ENCODE results near the gene CHRNA3. TPM values are rescaled to one million over a fixed set of nuclear protein-coding genes. Genes with fewer than 3 reads are reported as not detected.

Gene CHRNA3
- total and polyA plus RNA-seq, 2 donors: 22.0 to 48.3 TPM

DNA sequence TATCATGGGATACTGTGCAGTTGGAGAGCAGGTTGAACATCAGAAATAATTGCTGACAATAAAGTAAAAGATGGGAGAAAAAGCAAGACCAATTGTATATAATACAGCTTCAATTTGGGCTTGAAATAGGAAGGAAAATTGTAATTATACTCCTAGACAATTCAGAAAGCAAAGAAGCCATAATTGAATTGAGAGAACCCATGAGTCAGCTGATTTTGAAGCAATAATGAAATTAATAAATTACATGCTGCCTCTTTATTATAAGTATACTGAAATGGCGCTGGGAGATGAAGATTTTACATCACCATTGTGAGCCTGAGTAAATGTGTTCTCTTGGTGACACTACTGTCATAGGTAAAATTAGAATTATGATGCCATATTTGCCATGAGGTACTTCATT lies 23.2 kb downstream of the CHRNA3 start:
- peaks cover 50 to 63% of the 10 kb centered on the region in 2 donors for H3K36me3 ChIP-seq (ENCODE audit: control insufficient read depth in 2 of 2, insufficient read depth in 2 of 2, low read length in 1 of 2)
- no peaks in the 10 kb centered on the region for H3K27me3 ChIP-seq (ENCODE audit: control insufficient read depth in 2 of 2, insufficient read depth in 1 of 2, low read length in 1 of 2)
- no peak overlapping the region for H3K27ac ChIP-seq (ENCODE audit: low read depth in 1 of 2, low read length in 1 of 2)
- H3K9me3 ChIP-seq (ENCODE audit: control insufficient read depth in 2 of 2, insufficient read depth in 1 of 2, low read length in 1 of 2): no peaks in the 10 kb centered on the region
- DNase-seq (ENCODE audit: low read depth in 6 of 9, low spot score in 9 of 9): no peak
- 100% methylated on average over 1 of the region's 1 CpG for WGBS
- H3K4me3 ChIP-seq (ENCODE audit: low read length in 2 of 2): no peak overlapping the region
- no peaks in the 10 kb centered on the region for H3K4me1 ChIP-seq (ENCODE audit: control insufficient read depth in 2 of 2, insufficient read depth in 2 of 2, low read length in 2 of 2)

DNA sequence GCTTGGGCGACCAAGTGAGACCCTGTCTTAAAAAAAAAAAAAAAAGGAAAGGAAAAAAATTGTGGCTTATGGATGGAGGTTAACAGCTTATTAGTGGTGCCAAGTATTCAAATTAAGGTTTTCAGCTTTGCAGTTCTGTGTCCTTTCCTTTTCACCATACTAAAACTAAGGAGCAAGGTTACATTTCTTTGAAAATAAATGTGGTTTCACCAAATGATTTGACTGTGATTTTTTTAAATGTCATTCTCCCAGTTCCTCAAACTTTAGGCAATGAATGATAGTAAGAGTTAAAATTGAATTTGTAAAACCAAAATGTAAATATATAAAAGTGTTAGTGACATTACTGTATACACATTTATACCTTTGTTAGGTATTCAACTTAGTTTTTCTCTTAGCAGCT lies 45.9 kb downstream of the CHRNA3 start:
- no peak overlapping the region for H3K27ac ChIP-seq (ENCODE audit: low read depth in 1 of 2, low read length in 1 of 2)
- H3K4me1 ChIP-seq (ENCODE audit: control insufficient read depth in 2 of 2, insufficient read depth in 2 of 2, low read length in 2 of 2): no peaks in the 10 kb centered on the region
- H3K4me3 ChIP-seq (ENCODE audit: low read length in 2 of 2): no peak overlapping the region
- H3K9me3 ChIP-seq (ENCODE audit: control insufficient read depth in 2 of 2, insufficient read depth in 1 of 2, low read length in 1 of 2): no peaks in the 10 kb centered on the region
- H3K36me3 ChIP-seq (ENCODE audit: control insufficient read depth in 2 of 2, insufficient read depth in 2 of 2, low read length in 1 of 2): no peaks in the 10 kb centered on the region
- 100% methylated on average over 1 of the region's 1 CpG for WGBS
- DNase-seq (ENCODE audit: low read depth in 6 of 9, low spot score in 9 of 9): no peak
- H3K27me3 ChIP-seq (ENCODE audit: control insufficient read depth in 2 of 2, insufficient read depth in 1 of 2, low read length in 1 of 2): no peaks in the 10 kb centered on the region

DNA sequence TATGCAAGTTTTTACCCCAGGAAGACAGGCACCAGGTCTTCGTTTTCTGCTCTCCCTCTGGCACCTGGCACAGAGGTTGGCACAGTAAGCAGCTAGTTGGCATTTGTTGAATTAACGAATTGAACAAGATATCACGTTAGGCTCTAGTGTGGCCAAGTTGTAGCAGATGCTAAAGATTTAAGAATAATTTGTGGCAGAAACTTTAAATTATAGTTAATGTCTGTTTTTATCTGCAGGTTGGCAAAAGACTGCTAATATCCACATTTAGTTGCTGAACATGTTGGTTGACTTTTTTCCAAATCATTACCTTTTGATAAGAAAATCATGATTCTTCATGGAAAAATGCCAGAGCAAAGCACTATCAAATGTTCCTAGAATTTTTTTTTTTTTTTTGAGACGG lies 47.4 kb downstream of the CHRNA3 start:
- H3K4me3 ChIP-seq (ENCODE audit: low read length in 2 of 2): no peak overlapping the region
- H3K4me1 ChIP-seq (ENCODE audit: control insufficient read depth in 2 of 2, insufficient read depth in 2 of 2, low read length in 2 of 2): no peaks in the 10 kb centered on the region
- DNase-seq (ENCODE audit: low read depth in 6 of 9, low spot score in 9 of 9): no peak
- WGBS: 94% methylated on average over 4 of the region's 4 CpGs
- H3K27ac ChIP-seq (ENCODE audit: low read depth in 1 of 2, low read length in 1 of 2): no peak overlapping the region
- H3K36me3 ChIP-seq (ENCODE audit: control insufficient read depth in 2 of 2, insufficient read depth in 2 of 2, low read length in 1 of 2): no peaks in the 10 kb centered on the region
- no peaks in the 10 kb centered on the region for H3K9me3 ChIP-seq (ENCODE audit: control insufficient read depth in 2 of 2, insufficient read depth in 1 of 2, low read length in 1 of 2)
- H3K27me3 ChIP-seq (ENCODE audit: control insufficient read depth in 2 of 2, insufficient read depth in 1 of 2, low read length in 1 of 2): no peaks in the 10 kb centered on the region

DNA sequence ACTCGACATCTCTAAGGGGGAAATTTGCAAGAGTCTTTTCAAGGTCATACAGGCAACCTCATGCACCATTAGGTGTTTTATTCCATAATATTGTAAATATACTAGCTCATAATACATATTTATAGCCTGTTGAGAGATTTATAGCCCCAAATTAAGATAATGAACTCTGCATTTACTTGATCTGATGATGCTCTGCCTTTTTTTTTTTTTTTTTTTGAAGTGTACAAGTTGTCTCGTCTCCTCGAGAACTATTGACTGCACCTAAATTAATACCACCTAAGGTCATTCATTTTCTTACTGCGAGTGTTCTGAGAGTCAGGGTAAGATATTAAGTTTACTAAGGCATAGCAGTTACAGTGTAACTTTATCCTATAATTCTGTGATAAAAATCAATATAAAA lies 49.4 kb downstream of the CHRNA3 start:
- H3K27ac ChIP-seq (ENCODE audit: low read depth in 1 of 2, low read length in 1 of 2): no peak overlapping the region
- no peak for DNase-seq (ENCODE audit: low read depth in 6 of 9, low spot score in 9 of 9)
- H3K4me3 ChIP-seq (ENCODE audit: low read length in 2 of 2): no peak overlapping the region
- H3K27me3 ChIP-seq (ENCODE audit: control insufficient read depth in 2 of 2, insufficient read depth in 1 of 2, low read length in 1 of 2): peaks cover 0 to 4% of the 10 kb centered on the region in 2 donors
- no peaks in the 10 kb centered on the region for H3K36me3 ChIP-seq (ENCODE audit: control insufficient read depth in 2 of 2, insufficient read depth in 2 of 2, low read length in 1 of 2)
- no peaks in the 10 kb centered on the region for H3K4me1 ChIP-seq (ENCODE audit: control insufficient read depth in 2 of 2, insufficient read depth in 2 of 2, low read length in 2 of 2)
- over 99% methylated on average over 4 of the region's 4 CpGs for WGBS
- H3K9me3 ChIP-seq (ENCODE audit: control insufficient read depth in 2 of 2, insufficient read depth in 1 of 2, low read length in 1 of 2): no peaks in the 10 kb centered on the region

DNA sequence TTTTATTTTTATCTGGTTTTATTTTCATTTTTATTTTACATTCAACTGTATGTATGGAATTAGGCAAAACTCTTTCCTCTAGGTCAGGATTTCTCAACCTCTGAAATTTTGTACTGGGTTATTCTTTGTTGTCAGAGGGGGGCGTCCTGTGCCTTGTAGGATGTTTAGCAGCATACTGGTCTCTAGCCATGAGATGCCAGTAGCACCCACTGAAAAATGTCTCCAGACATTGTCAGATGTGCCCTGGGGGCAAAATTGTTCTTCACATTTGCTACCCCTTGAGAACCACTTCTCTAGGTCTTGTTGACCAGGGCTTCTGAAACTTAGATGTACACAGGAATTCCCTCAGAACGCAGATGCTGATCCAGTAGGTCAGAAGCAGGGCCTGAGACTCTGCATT lies 50.1 kb downstream of the CHRNA3 start:
- H3K36me3 ChIP-seq (ENCODE audit: control insufficient read depth in 2 of 2, insufficient read depth in 2 of 2, low read length in 1 of 2): no peaks in the 10 kb centered on the region
- peaks cover 4 to 6% of the 10 kb centered on the region in 2 donors for H3K4me1 ChIP-seq (ENCODE audit: control insufficient read depth in 2 of 2, insufficient read depth in 2 of 2, low read length in 2 of 2)
- H3K9me3 ChIP-seq (ENCODE audit: control insufficient read depth in 2 of 2, insufficient read depth in 1 of 2, low read length in 1 of 2): no peaks in the 10 kb centered on the region
- WGBS: 97% methylated on average over 2 of the region's 2 CpGs
- no peak overlapping the region for H3K4me3 ChIP-seq (ENCODE audit: low read length in 2 of 2)
- H3K27me3 ChIP-seq (ENCODE audit: control insufficient read depth in 2 of 2, insufficient read depth in 1 of 2, low read length in 1 of 2): peaks cover under 1 to 10% of the 10 kb centered on the region in 2 donors
- no peak overlapping the region for H3K27ac ChIP-seq (ENCODE audit: low read depth in 1 of 2, low read length in 1 of 2)
- no peak for DNase-seq (ENCODE audit: low read depth in 6 of 9, low spot score in 9 of 9)

DNA sequence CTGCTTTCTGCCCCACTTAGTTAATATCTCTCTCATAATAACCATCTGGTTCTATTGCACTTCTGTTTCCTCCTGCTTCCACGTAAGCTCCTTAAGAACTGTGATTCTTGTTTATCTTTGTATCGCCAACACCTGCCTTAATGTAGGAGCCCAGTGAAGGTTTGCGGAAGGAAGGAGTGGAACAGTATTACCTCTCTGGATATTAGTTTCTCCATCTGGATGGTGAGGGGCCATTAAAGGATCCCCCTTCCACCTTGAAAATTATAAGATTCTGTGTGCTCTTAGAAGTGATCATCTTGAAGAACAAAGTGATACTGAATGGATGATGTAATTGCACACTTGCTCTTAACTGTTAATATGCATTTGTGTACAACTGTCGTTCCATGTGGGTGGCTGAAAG lies 53.3 kb downstream of the CHRNA3 start:
- Histone ChIP-seq H3K36me3 (ENCODE audit: control insufficient read depth in 2 of 2, insufficient read depth in 2 of 2, low read length in 1 of 2) (no peaks in the 10 kb centered on the region), H3K4me1 (ENCODE audit: control insufficient read depth in 2 of 2, insufficient read depth in 2 of 2, low read length in 2 of 2) (peaks cover 15 to 16% of the 10 kb centered on the region in 2 donors), H3K9me3 (ENCODE audit: control insufficient read depth in 2 of 2, insufficient read depth in 1 of 2, low read length in 1 of 2) (no peaks in the 10 kb centered on the region), H3K4me3 (ENCODE audit: low read length in 2 of 2) (no peak overlapping the region), H3K27me3 (ENCODE audit: control insufficient read depth in 2 of 2, insufficient read depth in 1 of 2, low read length in 1 of 2) (peaks cover 2 to 21% of the 10 kb centered on the region in 2 donors), H3K27ac (ENCODE audit: low read depth in 1 of 2, low read length in 1 of 2) (no peak overlapping the region)
- 70% methylated on average over 4 of the region's 4 CpGs for WGBS
- no peak for DNase-seq (ENCODE audit: low read depth in 6 of 9, low spot score in 9 of 9)

DNA sequence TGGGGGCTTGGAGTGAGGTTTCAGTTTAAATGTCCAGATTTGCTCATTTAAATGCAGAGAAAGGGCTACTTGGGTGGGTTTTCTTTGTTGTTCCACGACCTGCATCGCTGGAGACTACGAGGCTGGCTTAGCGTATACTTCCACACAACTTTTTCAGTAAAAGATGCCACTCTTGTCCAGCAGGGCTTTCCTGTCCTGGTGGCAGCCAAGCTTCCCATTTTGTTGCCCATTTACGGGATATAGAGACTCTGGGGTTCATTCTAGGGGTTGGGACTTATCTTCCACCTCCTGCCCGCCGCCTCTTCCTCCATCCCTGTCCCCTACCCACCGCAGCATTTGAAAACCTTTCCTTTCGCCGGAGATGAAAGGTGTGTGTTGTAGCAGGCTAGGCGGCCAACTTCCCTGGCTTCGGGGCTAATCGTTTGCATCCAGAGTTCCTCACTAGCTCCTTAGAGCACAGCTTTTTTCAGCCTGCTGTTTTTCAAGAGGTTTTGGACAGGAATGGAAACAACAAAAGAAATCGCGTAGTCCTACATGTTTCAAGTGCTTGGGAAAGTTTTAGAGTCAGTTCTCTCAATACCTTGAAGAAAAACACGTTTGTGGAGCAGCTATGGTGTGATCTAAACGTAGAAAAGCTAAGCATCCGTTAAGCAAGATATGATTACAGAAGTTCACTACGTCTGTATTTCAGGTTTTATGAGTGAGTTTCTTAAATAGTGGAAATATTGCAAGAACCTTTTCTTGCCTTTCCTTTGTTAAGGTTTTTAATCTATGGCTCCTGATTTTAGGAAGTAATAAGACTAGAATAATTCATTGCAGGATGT lies 54.6 kb downstream of the CHRNA3 start:
- H3K9me3 ChIP-seq (ENCODE audit: control insufficient read depth in 2 of 2, insufficient read depth in 1 of 2, low read length in 1 of 2): no peaks in the 10 kb centered on the region
- H3K4me3 ChIP-seq (ENCODE audit: low read length in 2 of 2): peak overlapping the region; percentile 45 to 67
- DNase-seq (ENCODE audit: low read depth in 6 of 9, low spot score in 9 of 9): peak in 2 of 9 donors; percentile 1 to 25

DNA sequence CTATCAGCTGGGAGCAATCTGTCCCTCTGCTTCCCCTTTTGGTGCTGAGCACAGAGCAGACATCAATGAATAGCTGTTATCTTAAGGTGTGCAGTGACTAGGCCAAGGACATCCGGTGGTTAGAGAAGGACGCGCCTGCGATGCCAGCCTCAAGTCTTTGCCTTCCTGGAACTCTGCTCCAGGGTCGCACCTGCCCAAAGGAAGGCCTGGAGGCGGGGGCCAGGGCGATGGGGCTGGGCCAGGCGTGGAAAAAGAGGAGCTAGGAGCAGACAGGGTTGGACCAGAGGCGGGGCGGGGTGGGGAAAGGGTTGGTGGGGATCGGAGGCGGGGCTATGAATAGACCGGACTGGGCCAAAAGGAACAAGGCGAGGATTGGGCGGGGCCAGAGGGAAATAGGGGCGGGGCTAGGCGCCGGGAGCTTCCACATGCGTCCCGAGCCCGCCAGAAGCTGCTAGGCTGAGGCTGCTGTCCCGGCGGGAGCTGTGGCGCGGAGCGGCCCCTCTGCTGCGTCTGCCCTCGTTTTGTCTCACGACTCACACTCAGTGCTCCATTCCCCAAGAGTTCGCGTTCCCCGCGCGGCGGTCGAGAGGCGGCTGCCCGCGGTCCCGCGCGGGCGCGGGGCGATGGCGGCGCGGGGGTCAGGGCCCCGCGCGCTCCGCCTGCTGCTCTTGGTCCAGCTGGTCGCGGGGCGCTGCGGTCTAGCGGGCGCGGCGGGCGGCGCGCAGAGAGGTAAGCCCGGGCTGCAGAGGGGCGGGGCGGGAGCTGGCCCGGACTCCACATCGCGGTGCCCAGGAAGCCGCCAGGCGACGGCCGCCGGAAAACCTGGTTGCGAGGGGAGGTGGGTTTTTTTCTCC lies 55.5 kb downstream of the CHRNA3 start, which contains the start of gene CHRNA5:
CHRNA5 (plus strand) TSS at position 424 of the 854 bp plus-strand sequence; CDS start at position 624, 200 bp downstream.
- Histone ChIP-seq H3K27me3 (ENCODE audit: control insufficient read depth in 2 of 2, insufficient read depth in 1 of 2, low read length in 1 of 2) (peaks cover 2 to 21% of the 10 kb centered on the region in 2 donors), H3K4me3 (ENCODE audit: low read length in 2 of 2) (peak within 1 kb of the TSS; percentile 46 to 67), H3K27ac (ENCODE audit: low read depth in 1 of 2, low read length in 1 of 2) (peak within 1 kb of the TSS in 1 of 2 donors; percentile 5), H3K4me1 (ENCODE audit: control insufficient read depth in 2 of 2, insufficient read depth in 2 of 2, low read length in 2 of 2) (peaks cover 15 to 16% of the 10 kb centered on the region in 2 donors), H3K9me3 (ENCODE audit: control insufficient read depth in 2 of 2, insufficient read depth in 1 of 2, low read length in 1 of 2) (no peaks in the 10 kb centered on the region), H3K36me3 (ENCODE audit: control insufficient read depth in 2 of 2, insufficient read depth in 2 of 2, low read length in 1 of 2) (no peaks in the 10 kb centered on the region)
- WGBS: under 1% methylated on average over 75 of the region's 75 CpGs
- DNase-seq (ENCODE audit: low read depth in 6 of 9, low spot score in 9 of 9): peak in 3 of 9 donors; percentile 31 to 54 (median 48)

More for the DNA sequence above, 54.6 kb downstream of the CHRNA3 start:
- H3K27ac ChIP-seq (ENCODE audit: low read depth in 1 of 2, low read length in 1 of 2): no peak overlapping the region
- WGBS: 1% methylated on average over 19 of the region's 19 CpGs
- no peaks in the 10 kb centered on the region for H3K36me3 ChIP-seq (ENCODE audit: control insufficient read depth in 2 of 2, insufficient read depth in 2 of 2, low read length in 1 of 2)
- peaks cover 15 to 16% of the 10 kb centered on the region in 2 donors for H3K4me1 ChIP-seq (ENCODE audit: control insufficient read depth in 2 of 2, insufficient read depth in 2 of 2, low read length in 2 of 2)
- H3K27me3 ChIP-seq (ENCODE audit: control insufficient read depth in 2 of 2, insufficient read depth in 1 of 2, low read length in 1 of 2): peaks cover 2 to 21% of the 10 kb centered on the region in 2 donors

DNA sequence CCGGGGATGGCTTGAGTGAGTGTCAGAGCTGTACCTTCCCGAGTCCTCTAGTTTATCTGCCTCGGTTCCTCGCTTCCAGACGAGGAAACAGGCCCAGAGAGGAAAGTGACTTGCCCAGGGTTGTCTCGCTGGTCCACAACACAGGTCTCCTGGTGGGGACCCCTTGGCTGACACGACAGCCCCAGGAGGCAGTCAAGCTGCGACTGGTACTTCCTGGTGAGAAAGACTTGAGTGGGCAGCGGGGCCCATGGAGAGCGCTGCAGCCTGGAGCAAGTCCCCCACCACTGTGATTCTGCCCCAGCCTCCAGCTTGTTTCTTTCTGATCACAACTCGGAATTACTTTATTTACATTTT lies 56.1 kb downstream of the CHRNA3 start:
- H3K9me3 ChIP-seq (ENCODE audit: control insufficient read depth in 2 of 2, insufficient read depth in 1 of 2, low read length in 1 of 2): no peaks in the 10 kb centered on the region
- no peaks in the 10 kb centered on the region for H3K36me3 ChIP-seq (ENCODE audit: control insufficient read depth in 2 of 2, insufficient read depth in 2 of 2, low read length in 1 of 2)
- H3K4me3 ChIP-seq (ENCODE audit: low read length in 2 of 2): peak overlapping the region; percentile 46 to 67
- no peak overlapping the region for H3K27ac ChIP-seq (ENCODE audit: low read depth in 1 of 2, low read length in 1 of 2)
- no peak for DNase-seq (ENCODE audit: low read depth in 6 of 9, low spot score in 9 of 9)
- peaks cover 15 to 16% of the 10 kb centered on the region in 2 donors for H3K4me1 ChIP-seq (ENCODE audit: control insufficient read depth in 2 of 2, insufficient read depth in 2 of 2, low read length in 2 of 2)
- WGBS: 25% methylated on average over 11 of the region's 11 CpGs
- peaks cover 2 to 21% of the 10 kb centered on the region in 2 donors for H3K27me3 ChIP-seq (ENCODE audit: control insufficient read depth in 2 of 2, insufficient read depth in 1 of 2, low read length in 1 of 2)

All from thymus (tissue), 11 donors.